ENCODE measurements around the gene PRPF40A.

Gene PRPF40A

GRCh38 chr2:152718076-152718908, 1.0 kb upstream of the PRPF40A start, which contains the start of gene ARL6IP6:
Gene ARL6IP6 (plus strand): TSS chr2:152718620. CDS start chr2:152718625, 5 bp downstream.
- DNase-seq (ENCODE audit: low read depth in 2 of 2), result peak; percentile 84 to 87

- no peak for DNase-seq (ENCODE audit: low read depth in 2 of 2)
Measured at GRCh38 chr2:152716805-152717227, 445 bp downstream of the PRPF40A start.

GRCh38 chr2:152715854-152716428, 1.3 kb downstream of the PRPF40A start:
- DNase-seq (ENCODE audit: low read depth in 2 of 2), result no peak

DNA sequence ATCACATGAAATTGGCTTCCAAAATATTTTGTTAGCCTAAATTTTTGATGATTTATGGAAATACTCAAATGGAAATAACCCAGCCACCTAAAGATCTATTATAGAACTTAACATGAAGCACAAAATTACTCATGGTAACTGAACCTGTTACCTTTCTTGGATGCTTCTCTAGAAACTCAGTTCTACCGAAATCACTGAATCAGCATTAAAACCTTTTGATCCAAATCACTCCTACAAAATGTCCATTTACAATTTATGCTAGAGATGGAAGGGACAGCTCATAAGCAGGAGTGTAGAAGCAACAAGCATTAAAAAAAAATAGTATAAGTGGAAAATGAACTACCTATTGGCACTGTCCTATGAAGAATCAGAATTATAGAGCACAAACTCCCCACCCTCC, 2.1 kb downstream of the PRPF40A start:
- no peak for DNase-seq (ENCODE audit: low read depth in 2 of 2)

DNA sequence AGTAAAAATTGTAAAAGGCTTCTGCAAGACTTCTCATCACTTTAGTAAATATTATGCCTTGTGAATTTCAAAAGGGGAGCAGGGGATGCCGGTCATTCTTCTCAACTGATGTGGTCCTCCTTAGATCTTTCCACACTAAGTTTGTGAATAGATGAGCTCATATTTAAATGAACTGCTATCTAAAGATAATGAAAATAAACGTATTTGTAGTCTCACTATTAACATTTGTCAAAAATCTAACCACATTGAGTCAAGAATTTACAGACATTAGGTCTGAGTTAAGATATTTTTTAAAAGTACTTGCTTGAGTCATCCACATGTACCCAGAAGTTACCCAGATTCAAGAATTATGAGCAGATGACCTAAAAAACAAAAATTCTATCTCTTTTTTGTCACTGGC, 6.5 kb downstream of the PRPF40A start:
- DNase-seq (ENCODE audit: low read depth in 2 of 2), result no peak

DNA sequence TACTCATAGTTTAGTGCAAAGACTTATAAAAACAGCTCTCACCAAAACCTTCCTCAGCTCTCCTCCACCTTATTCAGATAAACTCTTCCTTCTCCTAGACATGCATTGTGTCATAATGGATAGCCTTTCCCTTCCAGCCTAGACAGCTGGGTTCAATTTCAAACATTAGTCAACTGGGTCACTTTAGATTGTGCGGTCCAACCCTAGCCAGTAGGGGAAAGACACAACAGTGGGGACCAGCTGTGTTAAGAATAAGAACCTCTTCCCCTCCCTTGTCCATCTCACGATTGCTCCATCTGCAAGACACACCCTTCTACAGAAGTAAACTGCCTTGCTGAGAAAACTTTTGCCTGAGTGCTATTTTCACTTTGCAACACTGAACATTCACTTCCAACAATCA, 8.5 kb downstream of the PRPF40A start:
- DNase-seq (ENCODE audit: low read depth in 2 of 2), result no peak

GRCh38 chr2:152706477-152707021, 10.7 kb downstream of the PRPF40A start:
- no peak for DNase-seq (ENCODE audit: low read depth in 2 of 2)

- no peak for DNase-seq (ENCODE audit: low read depth in 2 of 2)
Measured at GRCh38 chr2:152701198-152701597, 16.1 kb downstream of the PRPF40A start.

- no peak for DNase-seq (ENCODE audit: low read depth in 2 of 2)
Measured at GRCh38 chr2:152696476-152696875, 20.8 kb downstream of the PRPF40A start.

DNA sequence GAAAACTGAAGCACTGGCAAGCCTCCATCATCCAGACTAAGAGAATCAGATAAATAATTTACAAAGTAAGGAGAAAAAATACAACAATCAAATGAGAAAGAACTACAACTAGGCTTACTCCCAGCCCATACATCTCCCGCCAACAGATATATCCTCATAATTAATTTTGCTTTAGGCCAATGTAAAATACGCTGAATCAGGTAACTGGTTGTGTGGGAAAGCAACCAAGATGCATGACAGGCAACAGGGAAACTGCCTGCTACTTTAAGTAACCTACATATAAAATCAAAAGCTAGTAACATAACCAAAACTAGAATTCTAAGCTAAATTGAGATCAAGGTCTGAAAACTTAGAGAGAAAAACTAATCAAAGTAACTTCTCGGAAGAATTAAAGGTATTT, 21.5 kb downstream of the PRPF40A start:
- DNase-seq (ENCODE audit: low read depth in 2 of 2), result no peak

DNA sequence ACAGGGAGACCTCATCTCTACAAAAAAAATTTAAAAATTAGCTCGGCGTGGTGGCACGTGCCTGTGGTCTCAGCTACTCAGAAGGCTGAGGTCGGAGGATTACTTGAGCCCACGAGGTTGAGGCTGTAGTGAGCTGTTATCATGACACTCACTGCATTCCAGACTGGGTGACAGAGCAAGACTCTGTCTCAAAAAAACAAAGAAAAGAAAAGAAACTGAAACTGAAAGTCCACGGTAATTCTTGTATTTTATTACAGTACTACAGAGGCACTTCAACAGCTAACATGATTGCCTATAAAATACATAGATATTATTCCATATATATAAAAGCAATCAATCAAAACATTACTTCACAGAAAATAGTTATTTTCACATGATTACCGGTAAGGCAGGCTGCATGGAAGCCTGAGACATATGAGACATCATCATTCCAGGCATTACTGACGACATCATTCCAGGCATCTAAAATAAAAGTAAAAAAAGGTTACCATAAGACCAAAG, 23.1 kb downstream of the PRPF40A start:
- DNase-seq (ENCODE audit: low read depth in 2 of 2), result no peak

- no peak for DNase-seq (ENCODE audit: low read depth in 2 of 2)
Measured at GRCh38 chr2:152693033-152693432, 24.2 kb downstream of the PRPF40A start.

DNA sequence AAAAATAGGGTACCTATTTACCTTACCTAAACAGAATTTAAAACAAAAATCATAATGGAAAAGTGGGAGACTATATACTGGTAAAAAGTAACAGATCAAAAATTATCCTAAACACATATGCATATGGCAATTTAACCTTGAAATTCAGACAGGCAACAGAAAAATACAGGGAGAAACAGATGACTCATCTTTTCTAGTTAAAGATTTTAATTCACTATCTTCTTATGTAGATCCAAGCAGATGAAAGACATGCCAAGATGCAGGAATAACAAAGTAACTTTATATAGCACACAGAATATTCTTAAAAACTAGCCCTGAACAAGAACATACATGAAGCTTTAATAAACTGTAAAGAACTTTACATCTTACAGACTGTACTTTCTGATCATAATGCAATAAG, 30.9 kb downstream of the PRPF40A start:
- DNase-seq (ENCODE audit: low read depth in 2 of 2), result no peak

- DNase-seq (ENCODE audit: low read depth in 2 of 2), result no peak
Measured at GRCh38 chr2:152683400-152683799, 33.9 kb downstream of the PRPF40A start.

GRCh38 chr2:152682663-152683062, 34.6 kb downstream of the PRPF40A start:
- no peak for DNase-seq (ENCODE audit: low read depth in 2 of 2)

GRCh38 chr2:152678808-152679207, 38.5 kb downstream of the PRPF40A start:
- no peak for DNase-seq (ENCODE audit: low read depth in 2 of 2)

- DNase-seq (ENCODE audit: low read depth in 2 of 2), result no peak
Measured at GRCh38 chr2:152676461-152676860, 40.8 kb downstream of the PRPF40A start.

DNA sequence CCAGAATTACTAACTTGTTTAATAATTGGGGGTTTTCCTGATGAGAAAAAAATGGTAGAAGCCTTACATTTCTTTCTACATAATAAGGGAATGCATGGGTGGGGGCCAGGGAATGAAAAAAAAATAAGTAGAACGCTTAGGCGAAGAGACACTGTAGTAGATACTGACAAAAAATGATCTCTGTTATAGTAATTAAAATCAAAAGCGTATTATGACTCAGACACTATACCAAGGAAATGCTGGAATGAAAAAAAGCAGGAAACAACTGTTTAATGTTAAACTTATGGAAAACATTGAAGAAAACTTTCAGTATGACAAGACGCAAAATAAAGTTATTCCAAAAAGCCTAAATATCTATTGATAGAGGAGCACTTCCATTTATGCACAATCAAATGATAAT, 42.9 kb downstream of the PRPF40A start:
- DNase-seq (ENCODE audit: low read depth in 2 of 2), result no peak

- DNase-seq (ENCODE audit: low read depth in 2 of 2), result no peak
Measured at GRCh38 chr2:152664725-152665124, 52.5 kb downstream of the PRPF40A start.

GRCh38 chr2:152661076-152661475, 56.2 kb downstream of the PRPF40A start:
- DNase-seq (ENCODE audit: low read depth in 2 of 2), result no peak

DNA sequence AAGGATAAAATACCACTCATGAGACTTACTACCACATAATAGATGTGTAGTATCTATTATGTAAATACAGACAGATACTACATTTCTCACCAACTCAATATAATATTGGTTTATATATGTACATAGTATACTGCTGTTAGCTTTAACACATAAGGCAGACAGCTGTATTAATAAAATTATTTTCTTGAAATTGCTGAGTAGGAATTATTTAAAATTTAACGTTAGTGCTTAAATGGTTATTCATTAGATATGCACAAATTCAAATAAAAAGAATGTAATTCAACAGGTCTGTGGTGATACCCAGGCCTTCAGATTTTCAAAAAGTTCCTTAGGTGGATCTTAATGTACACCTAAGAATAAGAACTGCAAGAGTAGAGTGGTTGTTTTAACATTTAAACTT, 59.0 kb downstream of the PRPF40A start:
- DNase-seq (ENCODE audit: low read depth in 2 of 2), result no peak

DNA sequence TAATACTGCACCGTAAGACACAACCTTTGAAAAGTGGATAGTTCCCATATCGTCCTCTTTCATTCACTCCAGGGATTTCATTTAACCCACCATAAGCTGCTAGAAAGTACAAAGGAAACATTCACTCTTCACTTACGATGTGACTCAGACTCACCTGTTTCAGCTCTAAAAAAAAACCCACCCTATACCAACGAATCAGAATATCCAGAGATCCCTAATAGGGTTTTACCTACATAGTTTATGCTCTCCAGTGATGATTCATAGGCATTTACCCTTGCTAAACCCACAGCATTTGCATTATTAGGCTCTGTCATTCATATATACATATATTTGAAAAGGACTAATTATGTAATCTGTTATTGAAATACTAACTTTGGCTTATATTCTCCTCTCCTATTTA, 60.2 kb downstream of the PRPF40A start:
- DNase-seq (ENCODE audit: low read depth in 2 of 2), result no peak

- no peak for DNase-seq (ENCODE audit: low read depth in 2 of 2)
Measured at GRCh38 chr2:152655880-152656279, 61.4 kb downstream of the PRPF40A start.

All from activated CD8-positive, alpha-beta memory T cell treated with anti-CD3 and anti-CD28 coated beads for 4 hours (primary cell).